Stomach (tissue), 9 donors: ENCODE measurements around the gene FAM9A. TPM values are rescaled to one million over a fixed set of nuclear protein-coding genes. Genes with fewer than 3 reads are reported as not detected.
"Not testable (repeated sequence)": the region's sequence is repeated elsewhere in the genome, so short reads cannot be mapped to it uniquely, and the experiment has no call there.

Experiments
- DNase-seq, 2 donors: peaks; one replicate each; pipeline versions ENCODE4 v3.0.0 to v3.0.0-alpha.2; 2013 to 2019
- H3K27ac ChIP-seq, 5 donors: fragments of 200-600 bp in 4 of 5; sonication (generic) in 4 of 5; one replicate each; pipeline ENCODE4 v1.5.1; 2013 to 2019; ENCODE audit warnings: mild to moderate bottlenecking in 1 of 5, moderate library complexity in 1 of 5
- H3K27me3 ChIP-seq, 3 donors: fragments of 200-600 bp; sonication (generic); one replicate each; pipeline ENCODE4 v1.5.1; 2017 to 2019; ENCODE audit warnings: mixed run types in 1 of 3
- H3K36me3 ChIP-seq, 4 donors: fragments of 200-600 bp; sonication (generic); 1 replicate in 3 of 4; 2 replicates in 1 of 4; pipeline ENCODE4 v1.5.1; 2016 to 2019
- H3K4me1 ChIP-seq, 4 donors: fragments of 200-600 bp; sonication (generic); one replicate each; pipeline ENCODE4 v1.5.1; 2016 to 2019
- H3K4me3 ChIP-seq, 4 donors: fragments of 200-600 bp; sonication (generic) in 3 of 4; one replicate each; pipeline ENCODE4 v1.5.1; 2016 to 2019; ENCODE audit warnings: mild to moderate bottlenecking in 1 of 4
- H3K9me3 ChIP-seq, 4 donors: fragments of 200-600 bp; sonication (generic); one replicate each; pipeline ENCODE4 v1.5.1; 2016 to 2019
- EP300 ChIP-seq: sonication (generic); formaldehyde crosslinking; IDR thresholded peaks from one replicate; pipeline ENCODE4 v1.6.1; 2017; ENCODE audit warnings: antibody characterized with exemption
- POLR2A ChIP-seq, 4 donors: fragments of 450-650 bp; IDR thresholded peaks; one replicate each; pipeline ENCODE4 v1.6.1; 2016; ENCODE audit warnings: antibody characterized with exemption in 4 of 4, control low read depth in 2 of 4, mild to moderate bottlenecking in 1 of 4, moderate library complexity in 1 of 4
- POLR2AphosphoS5 ChIP-seq, 3 donors: sonication (generic); formaldehyde crosslinking; IDR thresholded peaks; one replicate each; pipeline ENCODE4 v1.6.1; 2016; ENCODE audit warnings: antibody characterized with exemption in 3 of 3
- WGBS, 5 donors: extraction: QIAGEN DNeasy Blood & Tissue Kit in 3 of 5; methylation state at CpG; one replicate each; pipeline versions ENCODE4 v1.1.5 to v1.1.7; 2013 to 2018; 5-methylcytosine and 5-hydroxymethylcytosine counted together
- intact Hi-C: fragments of 100-400 bp; cut with DNase I; formaldehyde crosslinking; loops from one replicate; pipeline ENCODE4 v1.15.1; 2023; ENCODE audit warnings: low total_unique reads
- polyA plus RNA-seq, 3 donors: library from polyadenylated mRNA; stranded (reverse); fragments of 200-250 nt; gene quantifications; one replicate each; pipeline ENCODE4 v1.2.3, GENCODE V29; 2013
- total RNA-seq, 5 donors: library from RNA; depleted of rRNA; stranded (reverse); fragments of >200 nt; gene quantifications; one replicate each; pipeline versions ENCODE4 v1.1.0 to v1.2.3, GENCODE V29; 2014 to 2016
- TF ChIP-seq, protein P1 (sequence below), 7 experiments: fragments of 450-650 bp in 4 of 7; fragments of 200-600 bp in 3 of 7; sonication (generic) in 3 of 7; IDR thresholded peaks; one replicate each; pipeline ENCODE4 v1.5.1; 2016 to 2019; ENCODE audit warnings: antibody characterized with exemption in 7 of 7, control low read depth in 2 of 7, mild to moderate bottlenecking in 1 of 7
- donor health status: healthy with polysubstance abuse.
- donor health status: Bipolar disorder and iron deficiency.
- donor health status: healthy.

Gene FAM9A
- total and polyA plus RNA-seq, 8 donors = not detected

DNA sequence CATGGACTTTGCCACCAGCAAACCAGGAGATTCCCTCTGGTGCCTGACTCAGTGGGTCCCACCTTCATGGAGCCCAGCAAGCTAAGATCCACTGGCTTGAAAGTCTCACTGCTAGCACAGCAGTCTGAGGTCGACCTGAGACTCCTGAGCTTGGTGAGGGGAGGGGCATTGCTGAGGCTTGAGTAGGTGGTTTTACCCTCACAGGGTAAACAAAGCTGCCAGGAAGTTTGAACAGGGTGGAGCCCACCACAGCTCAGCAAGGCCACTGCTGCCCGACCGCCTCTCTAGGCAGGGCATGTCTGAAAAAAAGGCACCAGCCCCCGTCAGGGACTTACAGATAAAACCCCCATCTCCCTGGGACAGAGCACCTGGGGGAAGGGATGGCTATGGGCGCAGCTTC, 28.1 kb downstream of the FAM9A start:
- no peak for DNase-seq
- H3K4me1 ChIP-seq = no peaks in the 10 kb centered on the region
- H3K9me3 ChIP-seq = no peaks in the 10 kb centered on the region
- TF ChIP-seq POLR2AphosphoS5 (IDR thresholded peaks at IDR 0.05) (no peak), POLR2A (IDR thresholded peaks at IDR 0.05) (no peak), EP300 (no peak)
- TF ChIP-seq, protein P1, sequence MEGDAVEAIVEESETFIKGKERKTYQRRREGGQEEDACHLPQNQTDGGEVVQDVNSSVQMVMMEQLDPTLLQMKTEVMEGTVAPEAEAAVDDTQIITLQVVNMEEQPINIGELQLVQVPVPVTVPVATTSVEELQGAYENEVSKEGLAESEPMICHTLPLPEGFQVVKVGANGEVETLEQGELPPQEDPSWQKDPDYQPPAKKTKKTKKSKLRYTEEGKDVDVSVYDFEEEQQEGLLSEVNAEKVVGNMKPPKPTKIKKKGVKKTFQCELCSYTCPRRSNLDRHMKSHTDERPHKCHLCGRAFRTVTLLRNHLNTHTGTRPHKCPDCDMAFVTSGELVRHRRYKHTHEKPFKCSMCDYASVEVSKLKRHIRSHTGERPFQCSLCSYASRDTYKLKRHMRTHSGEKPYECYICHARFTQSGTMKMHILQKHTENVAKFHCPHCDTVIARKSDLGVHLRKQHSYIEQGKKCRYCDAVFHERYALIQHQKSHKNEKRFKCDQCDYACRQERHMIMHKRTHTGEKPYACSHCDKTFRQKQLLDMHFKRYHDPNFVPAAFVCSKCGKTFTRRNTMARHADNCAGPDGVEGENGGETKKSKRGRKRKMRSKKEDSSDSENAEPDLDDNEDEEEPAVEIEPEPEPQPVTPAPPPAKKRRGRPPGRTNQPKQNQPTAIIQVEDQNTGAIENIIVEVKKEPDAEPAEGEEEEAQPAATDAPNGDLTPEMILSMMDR (IDR thresholded peaks at IDR 0.05) = no peak
- peaks cover 0 to 9% (median 0%) of the 10 kb centered on the region in 3 donors for H3K27me3 ChIP-seq
- H3K4me3 ChIP-seq = no peak overlapping the region
- no peak overlapping the region for H3K27ac ChIP-seq
- 34 to 62% (median 48%) methylated on average over 5 of the region's 5 CpGs; no CpG with 5 or more reads in 1 of the 5 donors for WGBS, 5 donors
- intact Hi-C loops = no loop called here
- H3K36me3 ChIP-seq = no peaks in the 10 kb centered on the region

DNA sequence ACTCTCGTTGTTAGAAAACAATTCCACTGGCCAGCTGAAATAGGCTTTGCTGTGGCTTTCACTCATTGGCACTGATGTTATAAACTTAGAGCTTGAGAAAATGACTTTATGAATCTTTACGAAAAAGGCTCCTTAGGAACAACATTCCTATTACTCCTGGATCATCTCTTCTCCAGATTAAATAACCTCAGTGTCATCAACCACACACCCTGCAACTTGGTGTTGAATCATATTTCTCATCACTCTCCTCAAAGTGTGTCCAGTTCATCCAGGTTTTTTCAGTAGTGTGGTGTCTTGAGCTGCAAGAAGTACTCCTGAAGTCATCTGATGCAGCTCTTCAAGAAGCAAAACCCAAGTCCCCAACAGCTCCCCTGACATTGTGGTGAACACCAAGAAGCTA, 41.2 kb downstream of the FAM9A start:
- H3K27ac ChIP-seq = no peak overlapping the region
- H3K9me3 ChIP-seq = no peaks in the 10 kb centered on the region
- H3K36me3 ChIP-seq = no peaks in the 10 kb centered on the region
- peaks cover 0 to 2% (median 0%) of the 10 kb centered on the region in 3 donors for H3K27me3 ChIP-seq
- DNase-seq = no peak
- TF ChIP-seq EP300 (no peak), POLR2A (IDR thresholded peaks at IDR 0.05) (no peak), POLR2AphosphoS5 (IDR thresholded peaks at IDR 0.05) (no peak)
- TF ChIP-seq, protein P1 (IDR thresholded peaks at IDR 0.05) = no peak
- no peak overlapping the region for H3K4me3 ChIP-seq
- H3K4me1 ChIP-seq = no peaks in the 10 kb centered on the region
- intact Hi-C loops = no loop called here
- 70 to 87% (median 80%) methylated on average over 2 of the region's 2 CpGs for WGBS, 5 donors

DNA sequence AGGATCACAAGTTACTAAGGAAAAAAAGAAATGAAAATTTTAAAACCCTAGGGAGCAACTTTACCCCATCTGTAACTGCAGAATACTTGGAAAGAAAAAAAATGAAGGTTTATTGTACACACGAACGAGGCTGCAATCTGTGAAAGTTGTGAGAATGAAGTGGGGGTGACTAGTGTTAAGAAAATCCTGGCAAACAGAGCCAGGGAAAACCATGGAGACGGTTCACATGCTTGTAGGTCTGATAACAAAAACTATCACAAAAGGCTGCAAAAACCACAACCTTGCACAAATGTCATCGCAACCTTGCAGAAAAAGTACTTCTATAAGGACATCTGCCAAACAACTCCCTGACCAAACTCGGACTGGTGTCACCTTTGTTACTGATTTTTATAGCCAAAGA, 42.5 kb downstream of the FAM9A start:
- 50 to 71% (median 61%) methylated on average over 4 to 5 of the region's 5 CpGs for WGBS, 5 donors
- H3K4me3 ChIP-seq, H3K27me3 ChIP-seq, H3K9me3 ChIP-seq, H3K4me1 ChIP-seq, H3K27ac ChIP-seq, H3K36me3 ChIP-seq, intact Hi-C loops, DNase-seq: not testable (repeated sequence)

DNA sequence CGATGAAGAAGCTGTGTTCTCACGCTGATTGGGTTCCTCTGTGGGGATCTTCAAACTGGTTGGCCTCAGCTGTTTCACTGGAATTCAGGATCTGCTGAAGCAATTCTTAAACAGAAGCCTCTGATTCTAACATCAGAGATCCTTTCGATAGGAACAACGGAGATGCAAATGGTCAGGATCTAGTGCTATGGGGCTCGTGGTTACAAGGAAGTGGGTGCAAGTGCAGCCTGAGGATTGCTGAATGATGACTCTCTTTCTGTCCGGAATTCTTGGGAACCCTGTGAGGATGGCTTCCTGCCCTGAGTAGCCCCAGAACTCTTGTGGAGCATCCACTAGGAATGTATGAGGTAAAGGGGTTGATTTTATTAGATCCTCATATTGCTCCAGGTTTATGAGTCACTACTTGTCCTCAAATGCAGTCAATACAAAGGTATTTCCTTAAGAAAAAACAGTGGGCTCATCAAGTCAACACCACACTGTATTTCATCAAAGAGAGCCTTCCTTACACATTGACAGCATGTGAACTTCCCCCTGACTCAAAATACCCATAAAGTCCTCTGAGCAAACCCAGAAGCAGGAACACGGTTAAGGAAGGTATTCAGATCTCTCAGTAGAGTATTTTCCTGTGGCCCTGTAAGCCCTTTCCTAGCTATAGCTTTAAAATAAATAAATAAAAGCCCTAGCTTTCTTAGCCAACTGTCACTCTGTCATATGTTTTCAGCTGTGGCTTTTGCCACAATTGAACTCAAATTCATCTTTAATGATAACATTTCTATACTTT, 43.4 kb downstream of the FAM9A start:
- H3K27ac ChIP-seq, H3K4me3 ChIP-seq, H3K36me3 ChIP-seq, H3K27me3 ChIP-seq, intact Hi-C loops, H3K9me3 ChIP-seq, DNase-seq, H3K4me1 ChIP-seq: not testable (repeated sequence)
- WGBS, 5 donors = 82 to 97% (median 90%) methylated on average over 5 to 7 of the region's 7 CpGs

DNA sequence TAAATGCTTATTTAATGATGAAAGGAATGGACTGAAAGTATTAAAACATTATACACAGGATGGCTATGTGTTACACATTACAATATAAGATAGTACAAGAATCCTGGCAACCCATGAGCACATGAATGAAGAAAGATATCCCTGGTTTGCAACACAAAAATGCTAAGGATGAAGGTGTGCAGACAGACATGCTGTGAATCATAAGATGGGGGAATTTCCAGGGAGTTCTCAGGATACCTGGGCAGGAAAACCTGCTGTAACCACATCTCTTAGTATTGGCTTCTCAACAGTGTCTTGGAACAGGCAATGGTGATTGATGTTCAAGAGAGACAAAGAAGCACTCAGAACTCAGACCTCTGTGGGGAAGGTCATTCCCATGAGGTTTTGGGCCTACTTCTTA, 45.4 kb downstream of the FAM9A start:
- Histone ChIP-seq H3K4me1 (no peaks in the 10 kb centered on the region), H3K27ac (no peak overlapping the region), H3K27me3 (peaks cover 0 to 3% (median 0%) of the 10 kb centered on the region in 3 donors), H3K9me3 (no peaks in the 10 kb centered on the region), H3K36me3 (no peaks in the 10 kb centered on the region), H3K4me3 (no peak overlapping the region)
- no peak for DNase-seq
- intact Hi-C loops = no loop called here
- no peak for TF ChIP-seq POLR2AphosphoS5 (IDR thresholded peaks at IDR 0.05)
- no peak for TF ChIP-seq POLR2A (IDR thresholded peaks at IDR 0.05)
- TF ChIP-seq, protein P1 (IDR thresholded peaks at IDR 0.05) = no peak
- no peak for TF ChIP-seq EP300
